ENCODE data around the gene UGT1A9. TPM values are rescaled to one million over a fixed set of nuclear protein-coding genes. Genes with fewer than 3 reads are reported as not detected.

The UGT1A9 gene
- total RNA-seq, 1 experiment from 2014 or later, result not detected

GRCh38 chr2:233689501-233689900 lies 17.8 kb downstream of the UGT1A9 start:
- peaks cover 63% of the 10 kb centered on the region for H3F3A ChIP-seq (ENCODE audit: insufficient read depth, low read depth)
- peak overlapping the region; percentile 96 for H3K4me2 ChIP-seq
- peaks cover 36% of the 10 kb centered on the region for H3K79me2 ChIP-seq (ENCODE audit: low read depth)
- H2AFZ ChIP-seq, result no peak overlapping the region
- no peaks in the 10 kb centered on the region for H4K20me1 ChIP-seq (ENCODE audit: insufficient read depth)
- intact Hi-C loops (cut with micrococcal nuclease; ENCODE audit: unreplicated experiment), result no loop called here
- BruUV-seq (replicated peaks), result no TSS peak
- ChIA-PET POLR2A (ENCODE audit: unreplicated experiment) (interaction anchor here (0.5 to 1.7 kb wide), 3 partner anchors 26 to 201 kb away, joined by 3 to 14 read pairs (median 6); no protein-coding TSS in a partner anchor), CTCF (no interaction called here)
- peaks cover 25% of the 10 kb centered on the region for H3K36me3 ChIP-seq (ENCODE audit: low read depth)
- no peaks in the 10 kb centered on the region for H3K9me2 ChIP-seq (ENCODE audit: insufficient read depth)
- no peaks in the 10 kb centered on the region for H3K9me3 ChIP-seq (ENCODE audit: insufficient read depth, low read depth)
- H3K27me3 ChIP-seq (ENCODE audit: insufficient read depth, low read depth), result no peaks in the 10 kb centered on the region
- TF ChIP-seq EZH2 (IDR thresholded peaks at IDR 0.05; ENCODE audit: low read depth), result no peak
- TF ChIP-seq, protein P1, sequence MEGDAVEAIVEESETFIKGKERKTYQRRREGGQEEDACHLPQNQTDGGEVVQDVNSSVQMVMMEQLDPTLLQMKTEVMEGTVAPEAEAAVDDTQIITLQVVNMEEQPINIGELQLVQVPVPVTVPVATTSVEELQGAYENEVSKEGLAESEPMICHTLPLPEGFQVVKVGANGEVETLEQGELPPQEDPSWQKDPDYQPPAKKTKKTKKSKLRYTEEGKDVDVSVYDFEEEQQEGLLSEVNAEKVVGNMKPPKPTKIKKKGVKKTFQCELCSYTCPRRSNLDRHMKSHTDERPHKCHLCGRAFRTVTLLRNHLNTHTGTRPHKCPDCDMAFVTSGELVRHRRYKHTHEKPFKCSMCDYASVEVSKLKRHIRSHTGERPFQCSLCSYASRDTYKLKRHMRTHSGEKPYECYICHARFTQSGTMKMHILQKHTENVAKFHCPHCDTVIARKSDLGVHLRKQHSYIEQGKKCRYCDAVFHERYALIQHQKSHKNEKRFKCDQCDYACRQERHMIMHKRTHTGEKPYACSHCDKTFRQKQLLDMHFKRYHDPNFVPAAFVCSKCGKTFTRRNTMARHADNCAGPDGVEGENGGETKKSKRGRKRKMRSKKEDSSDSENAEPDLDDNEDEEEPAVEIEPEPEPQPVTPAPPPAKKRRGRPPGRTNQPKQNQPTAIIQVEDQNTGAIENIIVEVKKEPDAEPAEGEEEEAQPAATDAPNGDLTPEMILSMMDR (conservative IDR thresholded peaks at IDR 0.05), result no peak
- H3K27ac ChIP-seq, result peak overlapping the region; percentile 97
- peak; percentile 25 to 80 for DNase-seq
- peak overlapping the region; percentile 4; the same call in 1 of the 2 replicates for H3K4me3 ChIP-seq
- H3K4me1 ChIP-seq (replicated peaks; ENCODE audit: insufficient read depth), result peaks cover 35% of the 10 kb centered on the region

DNA sequence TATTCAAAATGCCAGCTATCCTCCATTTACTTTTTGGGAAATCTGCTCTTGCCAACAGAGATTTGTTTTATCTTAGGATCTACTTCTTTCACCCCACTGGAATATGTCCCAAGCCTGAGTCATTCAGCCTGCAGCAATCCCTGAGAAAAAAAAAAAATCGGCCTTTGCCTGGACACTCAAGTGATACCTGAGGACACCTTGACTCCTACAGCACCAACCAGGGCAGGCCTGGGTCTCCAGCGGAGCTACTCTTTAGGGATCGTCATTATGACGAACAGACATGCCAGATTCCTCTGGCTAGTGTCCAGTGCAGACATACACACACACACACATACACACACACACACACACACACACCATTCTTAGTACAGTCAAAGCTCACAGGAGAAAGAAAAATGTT lies 18.7 kb downstream of the UGT1A9 start:
- POLR2A ChIA-PET (ENCODE audit: unreplicated experiment), result interaction anchor here (0.5 to 2.2 kb wide), 14 partner anchors 9 to 1422 kb away, joined by 3 to 53 read pairs (median 13); partner anchors contain the start of gene USP40
- peak overlapping the region; percentile 96 for H3K4me2 ChIP-seq
- peak overlapping the region; percentile 97 for H3K27ac ChIP-seq

More for the DNA sequence above, 18.7 kb downstream of the UGT1A9 start:
- TF ChIP-seq EZH2 (IDR thresholded peaks at IDR 0.05; ENCODE audit: low read depth), result no peak
- TF ChIP-seq, protein P1 (conservative IDR thresholded peaks at IDR 0.05), result no peak
- BruUV-seq (replicated peaks), result no TSS peak
- CTCF ChIA-PET, result interaction anchor here (0.6 to 0.7 kb wide), 2 partner anchors 47 to 309 kb away, joined by 3 read pairs; no protein-coding TSS in a partner anchor
- H3K9me2 ChIP-seq (ENCODE audit: insufficient read depth), result no peaks in the 10 kb centered on the region
- peaks cover 37% of the 10 kb centered on the region for H3K4me1 ChIP-seq (replicated peaks; ENCODE audit: insufficient read depth)
- peak; percentile 96 to 99 for DNase-seq
- H3K36me3 ChIP-seq (ENCODE audit: low read depth), result peaks cover 29% of the 10 kb centered on the region
- peaks cover 45% of the 10 kb centered on the region for H3K79me2 ChIP-seq (ENCODE audit: low read depth)
- intact Hi-C loops (cut with micrococcal nuclease; ENCODE audit: unreplicated experiment), result loop anchor here (1.0 to 10.0 kb wide), 7 partner anchors 133 to 734 kb away; partner anchors contain the start of genes ATG16L1 and DGKD
- no peaks in the 10 kb centered on the region for H3K9me3 ChIP-seq (ENCODE audit: insufficient read depth, low read depth)
- H3F3A ChIP-seq (ENCODE audit: insufficient read depth, low read depth), result peaks cover 72% of the 10 kb centered on the region
- no peak overlapping the region for H2AFZ ChIP-seq
- H3K27me3 ChIP-seq (ENCODE audit: insufficient read depth, low read depth), result no peaks in the 10 kb centered on the region
- peak overlapping the region; percentile 69; the same call in 1 of the 2 replicates for H3K4me3 ChIP-seq
- no peaks in the 10 kb centered on the region for H4K20me1 ChIP-seq (ENCODE audit: insufficient read depth)

Data from PC-9 (cell line).